Liver (tissue), 9 donors: ENCODE measurements around the gene HIP1R. TPM values are rescaled to one million over a fixed set of nuclear protein-coding genes. Genes with fewer than 3 reads are reported as not detected.
A peak's percentile ranks its signal among the peaks of the same experiment; 100 is the strongest.

Source experiments
- DNase-seq: peaks from one replicate; pipeline ENCODE4 v3.0.0-alpha.2; 2017; ENCODE audit warnings: low spot score
- H3K27ac ChIP-seq, 2 donors: one replicate each; pipeline ENCODE4 v1.7.0; 2013; ENCODE audit warnings: inconsistent platforms in 2 of 2, low read length in 2 of 2, control low read depth in 1 of 2, low read depth in 1 of 2, mild to moderate bottlenecking in 1 of 2
- H3K27me3 ChIP-seq, 4 donors: one replicate each; pipeline versions ENCODE4 v1.6.1 to v1.7.0; 2013; ENCODE audit warnings: low read length in 3 of 4, inconsistent platforms in 1 of 4, mild to moderate bottlenecking in 1 of 4, moderate library complexity in 1 of 4; ENCODE audit not compliant: control insufficient read depth in 4 of 4, insufficient read depth in 4 of 4
- H3K36me3 ChIP-seq, 4 donors: one replicate each; pipeline versions ENCODE4 v1.6.1 to v1.7.0; 2013; ENCODE audit warnings: low read length in 3 of 4, mild to moderate bottlenecking in 3 of 4, low read depth in 1 of 4, moderate library complexity in 1 of 4; ENCODE audit not compliant: control insufficient read depth in 4 of 4, insufficient read depth in 3 of 4
- H3K4me1 ChIP-seq, 4 donors: one replicate each; pipeline versions ENCODE4 v1.6.1 to v1.7.0; 2013; ENCODE audit warnings: low read length in 3 of 4, mild to moderate bottlenecking in 3 of 4, moderate library complexity in 1 of 4; ENCODE audit not compliant: control insufficient read depth in 4 of 4, insufficient read depth in 4 of 4
- H3K4me3 ChIP-seq, 3 donors: one replicate each; pipeline versions ENCODE4 v1.6.1 to v1.7.0; 2013; ENCODE audit warnings: low read length in 3 of 3, control low read depth in 1 of 3, low read depth in 1 of 3, mild to moderate bottlenecking in 1 of 3
- H3K9ac ChIP-seq, 2 donors: one replicate each; pipeline ENCODE4 v1.7.0; 2013; ENCODE audit warnings: low read length in 2 of 2, mild to moderate bottlenecking in 2 of 2, moderate library complexity in 2 of 2, control low read depth in 1 of 2, low read depth in 1 of 2
- H3K9me3 ChIP-seq, 4 donors: one replicate each; pipeline versions ENCODE4 v1.6.1 to v1.7.0; 2013; ENCODE audit warnings: low read length in 3 of 4; ENCODE audit not compliant: control insufficient read depth in 4 of 4
- CTCF ChIP-seq: fragments of 150-350 bp; IDR thresholded peaks from 2 replicates; pipeline ENCODE4 v1.5.1; 2017; ENCODE audit warnings: improper control_type of control experiment, low read depth, low read length; ENCODE audit not compliant: missing input control
- EGR1 ChIP-seq, 2 donors: IDR thresholded peaks; 2 replicates each; pipeline ENCODE4 v1.6.1; 2016 to 2018; ENCODE audit warnings: antibody characterized with exemption in 2 of 2, low read depth in 2 of 2
- FOXA1 ChIP-seq: IDR thresholded peaks from 2 replicates; pipeline ENCODE4 v1.6.1; 2016; ENCODE audit warnings: antibody characterized with exemption
- FOXA2 ChIP-seq: IDR thresholded peaks from 2 replicates; pipeline ENCODE4 v1.6.1; 2016; ENCODE audit warnings: antibody characterized with exemption
- GABPA ChIP-seq, 2 donors: IDR thresholded peaks in 1 of 2; conservative IDR thresholded peaks in 1 of 2; 2 replicates each; pipeline ENCODE4 v1.6.1; 2016; ENCODE audit warnings: antibody characterized with exemption in 2 of 2, mild to moderate bottlenecking in 1 of 2, moderate library complexity in 1 of 2
- HNF4G ChIP-seq: IDR thresholded peaks from 2 replicates; pipeline ENCODE4 v1.6.1; 2016; ENCODE audit warnings: antibody characterized with exemption
- JUND ChIP-seq, 2 donors: IDR thresholded peaks; 2 replicates each; pipeline ENCODE4 v1.6.1; 2016; ENCODE audit warnings: antibody characterized with exemption in 2 of 2
- NR2F2 ChIP-seq: IDR thresholded peaks from 2 replicates; pipeline ENCODE4 v1.6.1; 2016; ENCODE audit warnings: antibody characterized with exemption
- RAD21 ChIP-seq, 2 donors: IDR thresholded peaks; 2 replicates each; pipeline ENCODE4 v1.6.1; 2016; ENCODE audit warnings: antibody characterized with exemption in 2 of 2, mild to moderate bottlenecking in 2 of 2
- REST ChIP-seq: IDR thresholded peaks from 2 replicates; pipeline ENCODE4 v1.6.1; 2016; ENCODE audit warnings: antibody characterized with exemption, mild to moderate bottlenecking
- RXRA ChIP-seq, 2 donors: IDR thresholded peaks; 2 replicates each; pipeline ENCODE4 v1.6.1; 2017 to 2018; ENCODE audit warnings: antibody characterized with exemption in 2 of 2, mild to moderate bottlenecking in 1 of 2
- SP1 ChIP-seq: IDR thresholded peaks from 2 replicates; pipeline ENCODE4 v1.6.1; 2018; ENCODE audit warnings: antibody characterized with exemption, mild to moderate bottlenecking
- TAF1 ChIP-seq: conservative IDR thresholded peaks from 2 replicates; pipeline ENCODE4 v1.6.1; 2016; ENCODE audit warnings: antibody characterized with exemption, mild to moderate bottlenecking
- YY1 ChIP-seq: IDR thresholded peaks from 2 replicates; pipeline ENCODE4 v1.6.1; 2016; ENCODE audit warnings: antibody characterized with exemption, mild to moderate bottlenecking
- WGBS: extraction: QIAGEN DNeasy Blood & Tissue Kit; methylation state at CpG from one replicate; pipeline ENCODE4 v1.1.7; 2013; 5-methylcytosine and 5-hydroxymethylcytosine counted together
- polyA plus RNA-seq, 2 donors: library from polyadenylated mRNA; stranded (reverse) in 1 of 2; unstranded in 1 of 2; fragments of 200-250 nt in 1 of 2; fragments of >200 nt in 1 of 2; fragmentation: Nextera tagmentation in 1 of 2; extraction: Ambion mirVana in 1 of 2; gene quantifications; one replicate each; pipeline versions ENCODE4 v1.2.1 to v1.2.3, GENCODE V29; 2013 to 2015
- total RNA-seq, 2 donors: library from RNA; depleted of rRNA; stranded (reverse); fragments of >200 nt; gene quantifications; one replicate each; pipeline ENCODE4 v1.2.3, GENCODE V29; 2014
- TF ChIP-seq, protein P1 (sequence below): IDR thresholded peaks from 2 replicates; pipeline ENCODE4 v1.6.1; 2016; ENCODE audit warnings: antibody characterized with exemption
- donor health status: healthy.
- donor health status: healthy.
- donor health status: healthy.
- donor health status: healthy.
- donor health status: healthy.

Gene HIP1R
- total and polyA plus RNA-seq, 4 donors, result 12.4 to 52.5 (median 17.0) TPM

DNA sequence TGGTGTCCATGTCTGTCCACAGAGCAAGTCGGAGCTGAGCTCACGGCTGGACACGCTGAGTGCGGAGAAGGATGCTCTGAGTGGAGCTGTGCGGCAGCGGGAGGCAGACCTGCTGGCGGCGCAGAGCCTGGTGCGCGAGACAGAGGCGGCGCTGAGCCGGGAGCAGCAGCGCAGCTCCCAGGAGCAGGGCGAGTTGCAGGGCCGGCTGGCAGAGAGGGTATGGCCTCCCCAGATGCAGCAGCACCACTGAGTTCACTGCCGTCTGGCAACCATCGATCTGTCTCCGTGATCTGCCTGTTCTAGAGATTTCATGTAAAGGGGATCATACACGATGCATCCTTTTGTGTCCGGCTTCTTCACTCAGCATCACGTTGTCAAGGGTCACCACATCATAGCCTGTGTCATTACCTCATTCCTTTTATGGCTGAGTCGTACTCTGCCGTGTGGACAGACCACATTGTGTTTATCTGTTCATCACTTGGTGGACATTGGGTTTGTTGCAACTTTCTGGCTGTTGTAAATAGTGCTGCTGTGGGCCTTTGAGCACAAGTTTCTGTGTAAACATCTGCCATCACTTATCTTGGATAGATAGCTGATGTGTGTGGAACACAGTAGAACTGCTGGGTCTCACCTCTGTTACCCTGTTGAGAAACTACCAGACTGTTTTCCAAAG is 21.9 kb downstream of the HIP1R start:
- H3K9me3 ChIP-seq, result no peaks in the 10 kb centered on the region
- 90% methylated on average over 24 of the region's 24 CpGs for WGBS
- H3K36me3 ChIP-seq, result peaks cover 0 to 20% (median 7%) of the 10 kb centered on the region in 4 donors
- H3K27ac ChIP-seq, result no peak overlapping the region
- H3K27me3 ChIP-seq, result no peaks in the 10 kb centered on the region
- H3K4me3 ChIP-seq, result no peak overlapping the region
- no peak overlapping the region for H3K9ac ChIP-seq
- peaks cover 9 to 25% (median 19%) of the 10 kb centered on the region in 4 donors for H3K4me1 ChIP-seq
- peak; percentile 38 for TF ChIP-seq FOXA2
- no peak for TF ChIP-seq REST
- DNase-seq, result no peak

- H3K27ac ChIP-seq, result no peak overlapping the region
- peaks cover 0 to 20% (median 7%) of the 10 kb centered on the region in 4 donors for H3K36me3 ChIP-seq
- H3K27me3 ChIP-seq, result no peaks in the 10 kb centered on the region
- WGBS, result 88% methylated on average over 14 of the region's 14 CpGs
- no peak overlapping the region for H3K4me3 ChIP-seq
- TF ChIP-seq GABPA (IDR thresholded peaks at IDR 0.05 in 1 of 2, conservative IDR thresholded peaks at IDR 0.05 in 1 of 2), result no peak
- no peak for TF ChIP-seq FOXA1
- TF ChIP-seq EGR1 (IDR thresholded peaks at IDR 0.05; ENCODE audit: low read depth in 2 of 2), result no peak
- no peak for TF ChIP-seq HNF4G
- TF ChIP-seq NR2F2, result no peak
- TF ChIP-seq JUND (IDR thresholded peaks at IDR 0.05), result no peak
- no peak for TF ChIP-seq YY1
- TF ChIP-seq CTCF, result no peak
- TF ChIP-seq SP1, result no peak
- TF ChIP-seq RXRA (IDR thresholded peaks at IDR 0.05), result no peak
- no peak for TF ChIP-seq TAF1
- TF ChIP-seq, protein P1, sequence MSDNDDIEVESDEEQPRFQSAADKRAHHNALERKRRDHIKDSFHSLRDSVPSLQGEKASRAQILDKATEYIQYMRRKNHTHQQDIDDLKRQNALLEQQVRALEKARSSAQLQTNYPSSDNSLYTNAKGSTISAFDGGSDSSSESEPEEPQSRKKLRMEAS, result no peak
- TF ChIP-seq RAD21 (IDR thresholded peaks at IDR 0.05), result no peak
- no peak for TF ChIP-seq REST
- H3K9me3 ChIP-seq, result no peaks in the 10 kb centered on the region
- peaks cover 15 to 34% (median 27%) of the 10 kb centered on the region in 4 donors for H3K4me1 ChIP-seq
- DNase-seq, result no peak
- H3K9ac ChIP-seq, result no peak overlapping the region
These were observed 22.9 kb downstream of the HIP1R start for GRCh38 chr12:122858171-122858570.
